Measurements from ENCODE around the gene TEF. TPM values are rescaled to one million over a fixed set of nuclear protein-coding genes. Genes with fewer than 3 reads are reported as not detected.

The TEF gene, protein sequence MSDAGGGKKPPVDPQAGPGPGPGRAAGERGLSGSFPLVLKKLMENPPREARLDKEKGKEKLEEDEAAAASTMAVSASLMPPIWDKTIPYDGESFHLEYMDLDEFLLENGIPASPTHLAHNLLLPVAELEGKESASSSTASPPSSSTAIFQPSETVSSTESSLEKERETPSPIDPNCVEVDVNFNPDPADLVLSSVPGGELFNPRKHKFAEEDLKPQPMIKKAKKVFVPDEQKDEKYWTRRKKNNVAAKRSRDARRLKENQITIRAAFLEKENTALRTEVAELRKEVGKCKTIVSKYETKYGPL
- polyA plus RNA-seq (2013, experiment 1 of 2): 9.6 TPM
- polyA plus RNA-seq (2013, experiment 2 of 2): 8.4 TPM

DNA sequence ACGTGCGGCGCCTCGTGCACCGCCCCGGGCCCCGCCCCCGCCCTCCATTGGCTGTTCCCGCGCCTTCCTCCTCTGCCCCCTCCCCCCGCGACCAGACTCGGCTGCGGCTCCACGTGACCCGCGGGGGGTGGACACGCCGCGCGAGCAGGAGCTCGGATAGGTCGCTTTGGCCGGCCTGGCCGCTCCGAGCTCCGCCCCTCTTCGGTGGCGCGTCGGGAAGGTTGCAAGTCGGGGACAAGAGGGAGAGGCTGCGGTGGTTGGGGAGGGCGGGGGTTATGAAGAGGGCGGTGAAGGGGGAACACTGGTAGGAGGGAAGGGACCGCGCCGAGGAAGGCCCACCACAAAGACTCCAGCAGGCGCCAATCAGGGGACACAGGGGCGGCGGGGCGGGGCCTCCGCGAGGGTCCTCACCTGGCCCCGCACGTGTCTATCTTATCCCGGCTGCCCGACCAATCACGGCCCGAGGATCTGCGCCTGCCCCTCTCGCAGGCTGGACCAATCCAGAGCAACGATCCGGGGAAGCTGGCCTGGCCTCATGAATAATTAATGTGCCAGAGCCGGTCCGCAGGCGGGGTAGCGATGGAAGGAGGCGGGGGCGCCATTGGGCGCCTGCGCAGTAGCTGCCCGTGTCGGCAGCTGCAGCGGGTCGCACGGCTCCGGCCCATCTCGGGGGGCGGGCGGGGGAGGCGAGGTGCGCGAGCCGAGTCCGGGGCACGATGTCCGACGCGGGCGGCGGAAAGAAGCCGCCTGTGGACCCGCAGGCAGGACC is at the start of gene TEF:
Gene TEF, plus strand, starts transcription at position 614 of the 769 bp plus-strand sequence. Its CDS starts 103 bp downstream, at position 717.
- Histone ChIP-seq H3K27ac (ENCODE audit: low read depth, low read length, severe bottlenecking) (peak within 1 kb of the TSS; percentile 100), H3K4me1 (ENCODE audit: control insufficient read depth, insufficient read depth, low read length, poor library complexity, severe bottlenecking) (peaks cover 11% of the 10 kb centered on the region), H3K9me3 (ENCODE audit: control insufficient read depth, low read length) (no peaks in the 10 kb centered on the region), H3K36me3 (ENCODE audit: control insufficient read depth, insufficient read depth, low read length) (no peaks in the 10 kb centered on the region), H3K4me3 (ENCODE audit: extremely low read depth, insufficient read depth, low read length, poor library complexity, severe bottlenecking) (peak within 1 kb of the TSS; percentile 62)
- WGBS, 2 experiments (ENCODE audit: insufficient coverage in 2 of 2): 0 to 1% methylated on average over 38 to 52 of the region's 84 CpGs

DNA sequence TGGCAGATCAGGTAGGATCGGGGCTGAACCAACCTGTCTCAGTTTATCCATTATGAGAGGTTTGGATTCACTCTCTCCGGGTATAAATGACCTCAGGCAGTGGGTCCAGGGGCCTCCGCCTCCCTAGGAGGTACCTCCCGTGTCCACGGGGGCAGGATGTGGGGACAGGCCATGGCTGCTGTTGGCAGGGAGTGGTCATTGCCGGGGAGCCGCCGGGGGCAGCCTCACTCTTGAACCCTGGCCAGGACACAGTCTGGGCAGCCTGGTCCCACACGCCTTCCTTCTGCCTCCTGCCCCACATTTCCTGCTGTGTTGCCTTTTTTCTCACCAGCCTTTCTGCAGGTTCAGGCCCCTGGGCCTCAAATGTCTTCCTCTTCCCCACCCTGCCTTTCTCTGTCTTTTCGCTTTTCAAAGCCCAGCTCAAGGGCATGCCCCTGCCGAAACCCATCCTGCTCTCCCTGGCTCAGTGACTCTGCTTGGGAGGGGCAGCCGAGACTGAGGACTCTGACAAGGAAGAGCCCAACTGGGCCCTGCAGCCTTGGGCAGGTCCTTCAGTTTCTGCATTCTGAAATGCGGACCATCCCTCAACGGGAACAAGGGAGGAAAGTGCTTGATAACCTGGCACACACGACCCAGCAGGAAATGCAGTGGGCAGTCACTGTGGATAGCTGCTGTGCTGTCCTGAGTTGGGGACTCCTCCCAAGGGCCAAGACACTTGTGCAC is 49.4 kb upstream of the TEF start:
- 91 to 95% methylated on average over 11 to 15 of the region's 15 CpGs for WGBS, 2 experiments (ENCODE audit: insufficient coverage in 2 of 2)
- Histone ChIP-seq H3K36me3 (ENCODE audit: control insufficient read depth, insufficient read depth, low read length) (peaks cover 75% of the 10 kb centered on the region), H3K27ac (ENCODE audit: low read depth, low read length, severe bottlenecking) (no peak overlapping the region), H3K9me3 (ENCODE audit: control insufficient read depth, low read length) (no peaks in the 10 kb centered on the region), H3K4me1 (ENCODE audit: control insufficient read depth, insufficient read depth, low read length, poor library complexity, severe bottlenecking) (no peaks in the 10 kb centered on the region), H3K4me3 (ENCODE audit: extremely low read depth, insufficient read depth, low read length, poor library complexity, severe bottlenecking) (no peak overlapping the region)

DNA sequence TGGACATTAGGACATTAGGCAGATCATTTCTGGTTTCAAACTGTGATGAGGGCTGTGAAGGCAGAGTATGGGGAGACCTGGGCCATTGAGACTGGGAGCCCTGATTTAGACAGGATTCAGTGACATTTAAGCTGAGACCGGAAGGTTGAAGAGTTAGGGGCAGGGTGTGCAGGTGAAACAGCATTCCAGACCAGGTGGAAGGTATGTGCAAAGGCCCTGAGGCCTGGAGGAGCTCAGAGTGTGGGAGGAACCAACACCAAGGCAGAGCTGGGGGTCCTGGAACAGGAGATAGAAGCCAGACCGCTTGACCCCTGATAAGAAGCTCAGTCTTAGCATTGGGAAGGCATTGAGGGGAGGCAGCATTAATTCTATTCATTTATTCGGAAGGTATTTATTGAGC is 47.9 kb upstream of the TEF start:
- Histone ChIP-seq H3K4me1 (ENCODE audit: control insufficient read depth, insufficient read depth, low read length, poor library complexity, severe bottlenecking) (no peaks in the 10 kb centered on the region), H3K36me3 (ENCODE audit: control insufficient read depth, insufficient read depth, low read length) (peaks cover 68% of the 10 kb centered on the region), H3K9me3 (ENCODE audit: control insufficient read depth, low read length) (no peaks in the 10 kb centered on the region), H3K4me3 (ENCODE audit: extremely low read depth, insufficient read depth, low read length, poor library complexity, severe bottlenecking) (no peak overlapping the region), H3K27ac (ENCODE audit: low read depth, low read length, severe bottlenecking) (no peak overlapping the region)
- WGBS, 2 experiments (ENCODE audit: insufficient coverage in 2 of 2): 100% methylated on average over 3 of the region's 3 CpGs

DNA sequence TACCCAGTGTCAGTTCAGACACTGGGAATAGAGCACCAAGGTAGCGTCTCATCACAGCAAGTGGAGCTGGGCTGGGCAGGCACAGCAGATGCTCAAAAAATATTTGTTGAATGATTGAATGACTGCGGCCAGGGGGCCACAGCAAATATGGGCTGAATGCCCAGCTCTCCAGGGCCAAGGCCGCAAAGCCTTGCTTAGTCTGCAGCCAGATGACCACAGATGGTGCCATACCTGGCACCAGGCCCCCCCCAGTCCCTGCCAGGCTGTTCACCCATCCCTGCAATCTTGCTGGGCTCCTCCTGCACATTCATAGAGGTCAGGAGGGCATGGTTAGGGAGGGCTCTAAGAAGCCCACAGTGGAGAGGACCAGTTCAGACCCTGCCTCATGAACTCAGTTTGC is 47.5 kb upstream of the TEF start:
- Histone ChIP-seq H3K4me1 (ENCODE audit: control insufficient read depth, insufficient read depth, low read length, poor library complexity, severe bottlenecking) (no peaks in the 10 kb centered on the region), H3K27ac (ENCODE audit: low read depth, low read length, severe bottlenecking) (no peak overlapping the region), H3K9me3 (ENCODE audit: control insufficient read depth, low read length) (no peaks in the 10 kb centered on the region), H3K36me3 (ENCODE audit: control insufficient read depth, insufficient read depth, low read length) (peaks cover 68% of the 10 kb centered on the region), H3K4me3 (ENCODE audit: extremely low read depth, insufficient read depth, low read length, poor library complexity, severe bottlenecking) (no peak overlapping the region)
- WGBS, 2 experiments (ENCODE audit: insufficient coverage in 2 of 2): 96 to 100% methylated on average over 3 of the region's 3 CpGs

DNA sequence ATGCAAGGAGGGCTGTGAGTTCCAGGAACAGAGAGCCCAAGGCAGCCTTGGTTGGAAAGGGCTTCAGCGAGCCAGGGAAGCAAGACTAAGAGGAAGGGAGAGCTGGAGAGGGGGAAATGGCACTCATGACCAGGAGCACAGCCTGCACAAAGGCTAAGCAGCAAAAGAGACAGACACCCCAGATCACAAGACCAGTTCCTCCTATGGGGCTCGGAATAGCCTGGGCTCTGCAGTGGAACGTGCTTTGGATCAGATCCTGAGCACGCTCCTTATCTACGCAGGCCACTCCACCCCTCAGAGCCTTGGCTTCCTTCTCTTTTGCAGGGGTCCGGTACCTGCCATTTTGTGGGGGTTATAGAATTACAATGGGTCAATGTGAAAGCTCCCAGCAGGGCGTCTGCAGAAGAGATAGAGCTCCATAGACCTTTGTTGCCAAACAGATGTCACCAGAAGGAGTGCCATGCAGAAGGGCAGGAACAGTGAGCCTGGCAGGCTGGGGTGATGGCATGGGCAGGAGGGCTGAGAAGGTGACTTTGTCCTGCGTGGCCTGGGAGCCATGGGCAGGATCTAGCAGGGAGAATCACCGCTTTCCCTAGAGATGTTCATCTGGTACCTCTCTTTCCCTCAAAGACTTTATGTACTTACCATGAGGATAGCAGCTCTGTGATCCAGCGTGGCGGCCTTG is 46.6 kb upstream of the TEF start:
- H3K27ac ChIP-seq (ENCODE audit: low read depth, low read length, severe bottlenecking): no peak overlapping the region
- peaks cover 68% of the 10 kb centered on the region for H3K36me3 ChIP-seq (ENCODE audit: control insufficient read depth, insufficient read depth, low read length)
- no peaks in the 10 kb centered on the region for H3K4me1 ChIP-seq (ENCODE audit: control insufficient read depth, insufficient read depth, low read length, poor library complexity, severe bottlenecking)
- H3K4me3 ChIP-seq (ENCODE audit: extremely low read depth, insufficient read depth, low read length, poor library complexity, severe bottlenecking): no peak overlapping the region
- no peaks in the 10 kb centered on the region for H3K9me3 ChIP-seq (ENCODE audit: control insufficient read depth, low read length)
- WGBS, 2 experiments (ENCODE audit: insufficient coverage in 2 of 2): 92 to 96% methylated on average over 6 to 8 of the region's 11 CpGs

DNA sequence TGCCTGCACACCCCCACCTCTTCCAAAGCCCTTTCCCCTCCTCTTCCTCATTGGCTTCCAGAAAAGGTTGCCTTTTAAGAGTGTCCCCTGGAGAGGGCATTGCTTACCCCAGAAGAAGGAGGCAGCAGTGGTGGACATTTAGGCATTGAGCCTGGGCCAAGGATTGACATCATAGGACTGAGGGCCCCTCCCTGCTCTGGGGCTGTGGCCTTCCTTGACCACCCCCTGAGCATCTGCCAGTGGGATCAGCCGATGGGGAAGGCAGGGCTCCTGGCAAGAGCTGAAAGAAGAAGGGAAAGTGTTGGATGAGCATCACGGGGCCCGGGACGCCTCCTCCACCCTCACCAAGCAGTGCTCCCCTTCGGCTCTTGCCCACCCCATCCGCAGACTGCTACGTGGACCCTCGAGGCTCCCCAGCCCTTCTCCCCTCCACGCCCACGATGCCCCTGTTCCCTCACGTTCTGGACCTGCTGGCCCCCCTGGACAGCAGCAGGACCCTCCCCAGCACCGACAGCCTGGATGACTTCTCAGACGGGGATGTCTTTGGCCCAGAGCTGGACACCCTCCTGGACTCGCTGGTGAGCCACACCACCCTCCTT is 43.0 kb upstream of the TEF start:
- Histone ChIP-seq H3K4me1 (ENCODE audit: control insufficient read depth, insufficient read depth, low read length, poor library complexity, severe bottlenecking) (no peaks in the 10 kb centered on the region), H3K27ac (ENCODE audit: low read depth, low read length, severe bottlenecking) (no peak overlapping the region), H3K36me3 (ENCODE audit: control insufficient read depth, insufficient read depth, low read length) (peaks cover 69% of the 10 kb centered on the region), H3K4me3 (ENCODE audit: extremely low read depth, insufficient read depth, low read length, poor library complexity, severe bottlenecking) (no peak overlapping the region), H3K9me3 (ENCODE audit: control insufficient read depth, low read length) (no peaks in the 10 kb centered on the region)
- WGBS, 2 experiments (ENCODE audit: insufficient coverage in 2 of 2): 93 to 100% methylated on average over 9 to 13 of the region's 14 CpGs

DNA sequence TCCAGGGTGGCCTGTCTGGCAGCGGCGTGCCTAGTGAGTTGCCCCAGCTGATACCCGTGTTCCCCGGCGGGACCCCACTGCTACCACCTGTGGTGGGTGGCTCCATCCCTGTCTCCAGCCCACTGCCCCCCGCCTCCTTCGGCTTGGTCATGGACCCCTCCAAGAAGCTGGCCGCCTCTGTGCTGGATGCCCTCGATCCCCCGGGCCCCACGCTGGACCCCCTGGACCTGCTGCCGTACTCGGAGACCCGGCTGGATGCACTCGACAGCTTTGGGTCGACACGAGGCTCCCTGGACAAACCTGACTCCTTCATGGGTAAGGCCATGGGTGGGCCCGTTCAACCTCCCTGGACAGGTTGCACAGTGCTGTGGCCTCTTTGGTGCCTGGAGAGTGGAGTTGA is 41.9 kb upstream of the TEF start:
- Histone ChIP-seq H3K27ac (ENCODE audit: low read depth, low read length, severe bottlenecking) (no peak overlapping the region), H3K9me3 (ENCODE audit: control insufficient read depth, low read length) (no peaks in the 10 kb centered on the region), H3K36me3 (ENCODE audit: control insufficient read depth, insufficient read depth, low read length) (peaks cover 70% of the 10 kb centered on the region), H3K4me1 (ENCODE audit: control insufficient read depth, insufficient read depth, low read length, poor library complexity, severe bottlenecking) (no peaks in the 10 kb centered on the region), H3K4me3 (ENCODE audit: extremely low read depth, insufficient read depth, low read length, poor library complexity, severe bottlenecking) (no peak overlapping the region)
- 93 to 96% methylated on average over 13 to 17 of the region's 18 CpGs for WGBS, 2 experiments (ENCODE audit: insufficient coverage in 2 of 2)

DNA sequence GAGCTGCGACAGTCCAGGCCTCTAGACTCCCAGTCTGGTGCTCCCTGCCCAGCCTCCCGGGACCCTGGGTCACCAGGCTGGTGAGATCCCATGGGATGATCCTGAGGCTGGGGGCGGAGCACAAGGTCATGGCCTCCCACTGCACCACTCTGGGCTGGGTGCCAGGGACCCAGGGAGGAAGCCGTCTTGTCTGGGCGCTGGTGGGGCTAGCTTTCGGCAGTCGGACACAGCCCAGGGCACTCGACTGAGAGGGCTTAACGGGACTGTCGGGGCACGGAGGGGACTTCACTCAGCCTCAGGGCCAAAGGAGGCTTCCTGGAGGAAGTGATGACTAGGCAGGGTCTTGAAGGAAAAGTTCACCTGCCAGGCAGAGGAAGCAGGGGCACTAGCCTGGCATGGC is 41.4 kb upstream of the TEF start:
- Histone ChIP-seq H3K27ac (ENCODE audit: low read depth, low read length, severe bottlenecking) (no peak overlapping the region), H3K9me3 (ENCODE audit: control insufficient read depth, low read length) (no peaks in the 10 kb centered on the region), H3K4me1 (ENCODE audit: control insufficient read depth, insufficient read depth, low read length, poor library complexity, severe bottlenecking) (no peaks in the 10 kb centered on the region), H3K4me3 (ENCODE audit: extremely low read depth, insufficient read depth, low read length, poor library complexity, severe bottlenecking) (no peak overlapping the region), H3K36me3 (ENCODE audit: control insufficient read depth, insufficient read depth, low read length) (peaks cover 71% of the 10 kb centered on the region)
- 92 to 95% methylated on average over 10 to 11 of the region's 11 CpGs for WGBS, 2 experiments (ENCODE audit: insufficient coverage in 2 of 2)

DNA sequence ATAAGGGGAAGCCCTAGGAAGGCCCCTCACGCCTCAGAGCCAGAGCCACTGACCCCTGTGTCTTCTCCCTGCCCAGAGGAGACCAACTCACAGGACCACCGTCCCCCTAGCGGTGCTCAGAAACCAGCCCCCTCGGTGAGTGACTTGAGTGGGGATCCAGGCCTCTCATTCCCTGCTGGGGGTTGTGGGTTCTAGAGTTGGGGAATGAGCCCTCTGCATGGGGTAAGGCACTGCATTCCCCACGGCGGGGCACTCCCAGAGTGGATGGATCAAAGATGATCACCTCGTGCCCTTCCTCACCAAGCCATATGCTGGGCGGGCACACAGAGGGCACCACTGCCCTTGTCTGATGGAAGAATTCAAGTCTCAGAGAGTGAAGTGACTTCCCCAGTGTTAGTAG is 40.7 kb upstream of the TEF start:
- Histone ChIP-seq H3K27ac (ENCODE audit: low read depth, low read length, severe bottlenecking) (no peak overlapping the region), H3K9me3 (ENCODE audit: control insufficient read depth, low read length) (no peaks in the 10 kb centered on the region), H3K36me3 (ENCODE audit: control insufficient read depth, insufficient read depth, low read length) (peaks cover 71% of the 10 kb centered on the region), H3K4me3 (ENCODE audit: extremely low read depth, insufficient read depth, low read length, poor library complexity, severe bottlenecking) (no peak overlapping the region), H3K4me1 (ENCODE audit: control insufficient read depth, insufficient read depth, low read length, poor library complexity, severe bottlenecking) (no peaks in the 10 kb centered on the region)
- 100% methylated on average over 1 to 5 of the region's 8 CpGs for WGBS, 2 experiments (ENCODE audit: insufficient coverage in 2 of 2)

DNA sequence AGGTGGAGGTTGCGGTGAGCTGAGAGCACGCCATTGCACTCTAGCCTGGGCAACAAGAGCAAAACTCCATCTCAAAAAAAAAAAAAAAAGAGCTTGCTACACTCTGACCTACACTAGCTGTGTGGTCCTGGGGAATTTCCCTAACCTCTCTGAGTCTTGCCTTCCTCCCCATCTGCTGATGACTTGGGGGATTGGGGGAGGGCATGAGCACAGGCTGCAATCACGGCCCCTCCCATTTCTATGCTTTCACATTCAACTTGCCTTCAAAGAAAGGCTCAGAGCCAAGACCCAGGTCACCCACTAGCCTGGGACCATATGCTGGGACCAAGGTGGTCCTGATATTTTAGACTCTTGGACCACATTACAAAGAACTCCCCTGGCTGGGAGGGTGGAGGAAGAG is 39.8 kb upstream of the TEF start:
- H3K27ac ChIP-seq (ENCODE audit: low read depth, low read length, severe bottlenecking): no peak overlapping the region
- peaks cover 78% of the 10 kb centered on the region for H3K36me3 ChIP-seq (ENCODE audit: control insufficient read depth, insufficient read depth, low read length)
- 100% methylated on average over 1 to 2 of the region's 3 CpGs for WGBS, 2 experiments (ENCODE audit: insufficient coverage in 2 of 2)
- no peaks in the 10 kb centered on the region for H3K9me3 ChIP-seq (ENCODE audit: control insufficient read depth, low read length)
- H3K4me3 ChIP-seq (ENCODE audit: extremely low read depth, insufficient read depth, low read length, poor library complexity, severe bottlenecking): no peak overlapping the region
- no peaks in the 10 kb centered on the region for H3K4me1 ChIP-seq (ENCODE audit: control insufficient read depth, insufficient read depth, low read length, poor library complexity, severe bottlenecking)

Measured in mesodermal cell (in vitro differentiated cells).